Activated T-cell treated with anti-CD3 and anti-CD28 coated beads, Interleukin-2, amount 50 U/mL, for 4 hours (primary cell): Measurements from ENCODE around the gene PKDREJ. TPM values are rescaled to one million over a fixed set of nuclear protein-coding genes. Genes with fewer than 3 reads are reported as not detected.
A peak's percentile ranks its signal among the peaks of the same experiment; 100 is the strongest.

Experiments
- ATAC-seq, 2 donors: fragments of 200-7000 bp; cut with Tn5 transposase; one replicate each; pipeline ENCODE4 v1.10.0; 2021
- DNase-seq: peaks from one replicate; pipeline ENCODE4 v3.0.0-alpha.2; 2020
- H3K27me3 Mint-ChIP-seq: one replicate; pipeline ENCODE4 v1.8.0; 2021; ENCODE audit warnings: low read depth, mixed read lengths
- H3K36me3 Mint-ChIP-seq: one replicate; pipeline ENCODE4 v1.8.0; 2022; ENCODE audit warnings: mixed read lengths; ENCODE audit not compliant: insufficient read depth
- H3K4me1 Mint-ChIP-seq: one replicate; pipeline ENCODE4 v1.8.0; 2021; ENCODE audit warnings: low read depth, mixed read lengths
- H3K4me3 Mint-ChIP-seq: one replicate; pipeline ENCODE4 v1.8.0; 2021; ENCODE audit warnings: mild to moderate bottlenecking, moderate library complexity, mixed read lengths
- H3K9me3 Mint-ChIP-seq: one replicate; pipeline ENCODE4 v1.8.0; 2021; ENCODE audit warnings: mixed read lengths
- total RNA-seq, 3 donors: library from RNA; stranded (reverse); gene quantifications; one replicate each; pipeline ENCODE4 v1.2.1, GENCODE V29; 2021

PKDREJ gene
- total RNA-seq, 3 donors from 2014 or later, result not detected

GRCh38 chr22:46240907-46241306 is 22.2 kb downstream of the PKDREJ start:
- H3K9me3 Mint-ChIP-seq, result no peaks in the 10 kb centered on the region
- ATAC-seq, result no peak
- H3K27me3 Mint-ChIP-seq, result no peaks in the 10 kb centered on the region

GRCh38 chr22:46240506-46240905 is 22.6 kb downstream of the PKDREJ start:
- Mint-ChIP-seq H3K27me3 (no peaks in the 10 kb centered on the region), H3K4me1 (peaks cover 17% of the 10 kb centered on the region), H3K36me3 (peaks cover 8% of the 10 kb centered on the region), H3K9me3 (no peaks in the 10 kb centered on the region), H3K4me3 (no peak overlapping the region)
- DNase-seq (no peak), ATAC-seq (no peak)

More at GRCh38 chr22:46240907-46241306, 22.2 kb downstream of the PKDREJ start:
- H3K36me3 Mint-ChIP-seq, result peaks cover 8% of the 10 kb centered on the region
- peaks cover 17% of the 10 kb centered on the region for H3K4me1 Mint-ChIP-seq
- no peak for DNase-seq
- H3K4me3 Mint-ChIP-seq, result no peak overlapping the region

GRCh38 chr22:46240073-46240472 is 23.1 kb downstream of the PKDREJ start:
- H3K27me3 Mint-ChIP-seq, result no peaks in the 10 kb centered on the region
- H3K4me3 Mint-ChIP-seq, result no peak overlapping the region
- no peaks in the 10 kb centered on the region for H3K9me3 Mint-ChIP-seq
- peaks cover 17% of the 10 kb centered on the region for H3K4me1 Mint-ChIP-seq
- H3K36me3 Mint-ChIP-seq, result peaks cover 10% of the 10 kb centered on the region
- DNase-seq (no peak), ATAC-seq (no peak)

GRCh38 chr22:46239261-46240048 is 23.7 kb downstream of the PKDREJ start:
- no peaks in the 10 kb centered on the region for H3K27me3 Mint-ChIP-seq
- no peaks in the 10 kb centered on the region for H3K9me3 Mint-ChIP-seq
- peak overlapping the region; percentile 39 for H3K4me3 Mint-ChIP-seq
- H3K4me1 Mint-ChIP-seq, result peaks cover 17% of the 10 kb centered on the region
- ATAC-seq (peak; percentile 21 to 37), DNase-seq (no peak)
- H3K36me3 Mint-ChIP-seq, result peaks cover 13% of the 10 kb centered on the region

- DNase-seq (no peak), ATAC-seq (no peak)
- Mint-ChIP-seq H3K9me3 (no peaks in the 10 kb centered on the region), H3K27me3 (no peaks in the 10 kb centered on the region), H3K4me1 (peaks cover 17% of the 10 kb centered on the region), H3K36me3 (peaks cover 13% of the 10 kb centered on the region), H3K4me3 (no peak overlapping the region)
Observed at GRCh38 chr22:46238541-46238940, 24.6 kb downstream of the PKDREJ start.

- peaks cover 17% of the 10 kb centered on the region for H3K4me1 Mint-ChIP-seq
- H3K4me3 Mint-ChIP-seq, result no peak overlapping the region
- H3K36me3 Mint-ChIP-seq, result peaks cover 13% of the 10 kb centered on the region
- ATAC-seq (no peak), DNase-seq (no peak)
- H3K27me3 Mint-ChIP-seq, result no peaks in the 10 kb centered on the region
- no peaks in the 10 kb centered on the region for H3K9me3 Mint-ChIP-seq
Observed at GRCh38 chr22:46237453-46238124, 25.6 kb downstream of the PKDREJ start.

- H3K36me3 Mint-ChIP-seq, result peaks cover 18% of the 10 kb centered on the region
- H3K4me1 Mint-ChIP-seq, result peaks cover 10% of the 10 kb centered on the region
- DNase-seq, result no peak
- no peaks in the 10 kb centered on the region for H3K9me3 Mint-ChIP-seq
- no peaks in the 10 kb centered on the region for H3K27me3 Mint-ChIP-seq
- H3K4me3 Mint-ChIP-seq, result no peak overlapping the region
- no peak for ATAC-seq
Observed at GRCh38 chr22:46234969-46235368, 28.2 kb downstream of the PKDREJ start.

GRCh38 chr22:46233231-46233630 is 29.9 kb downstream of the PKDREJ start:
- no peak for ATAC-seq
- Mint-ChIP-seq H3K4me3 (no peak overlapping the region), H3K4me1 (no peaks in the 10 kb centered on the region), H3K36me3 (peaks cover 17% of the 10 kb centered on the region), H3K9me3 (no peaks in the 10 kb centered on the region), H3K27me3 (no peaks in the 10 kb centered on the region)
- DNase-seq, result no peak

GRCh38 chr22:46230262-46230901 is 32.8 kb downstream of the PKDREJ start:
- H3K9me3 Mint-ChIP-seq, result no peaks in the 10 kb centered on the region
- no peaks in the 10 kb centered on the region for H3K27me3 Mint-ChIP-seq
- H3K36me3 Mint-ChIP-seq, result peaks cover 17% of the 10 kb centered on the region
- no peak for ATAC-seq
- DNase-seq, result no peak
- no peak overlapping the region for H3K4me3 Mint-ChIP-seq
- no peaks in the 10 kb centered on the region for H3K4me1 Mint-ChIP-seq

GRCh38 chr22:46229701-46230100 is 33.4 kb downstream of the PKDREJ start:
- Mint-ChIP-seq H3K9me3 (no peaks in the 10 kb centered on the region), H3K4me1 (no peaks in the 10 kb centered on the region), H3K27me3 (no peaks in the 10 kb centered on the region), H3K4me3 (no peak overlapping the region), H3K36me3 (peaks cover 12% of the 10 kb centered on the region)
- DNase-seq, result no peak
- ATAC-seq, result no peak

- H3K9me3 Mint-ChIP-seq, result no peaks in the 10 kb centered on the region
- DNase-seq, result no peak
- no peak for ATAC-seq
- no peak overlapping the region for H3K4me3 Mint-ChIP-seq
- no peaks in the 10 kb centered on the region for H3K4me1 Mint-ChIP-seq
- peaks cover 11% of the 10 kb centered on the region for H3K36me3 Mint-ChIP-seq
- no peaks in the 10 kb centered on the region for H3K27me3 Mint-ChIP-seq
Observed at GRCh38 chr22:46226577-46226976, 36.6 kb downstream of the PKDREJ start.

GRCh38 chr22:46225631-46226030 is 37.5 kb downstream of the PKDREJ start:
- no peak for ATAC-seq
- DNase-seq, result no peak
- no peaks in the 10 kb centered on the region for H3K9me3 Mint-ChIP-seq
- H3K27me3 Mint-ChIP-seq, result no peaks in the 10 kb centered on the region
- H3K4me3 Mint-ChIP-seq, result no peak overlapping the region
- peaks cover 16% of the 10 kb centered on the region for H3K36me3 Mint-ChIP-seq
- no peaks in the 10 kb centered on the region for H3K4me1 Mint-ChIP-seq

GRCh38 chr22:46224898-46225290 is 38.2 kb downstream of the PKDREJ start:
- Mint-ChIP-seq H3K4me1 (no peaks in the 10 kb centered on the region), H3K36me3 (peaks cover 16% of the 10 kb centered on the region), H3K27me3 (no peaks in the 10 kb centered on the region), H3K4me3 (no peak overlapping the region), H3K9me3 (no peaks in the 10 kb centered on the region)
- ATAC-seq, result no peak
- DNase-seq, result no peak

- Mint-ChIP-seq H3K4me3 (no peak overlapping the region), H3K27me3 (no peaks in the 10 kb centered on the region), H3K4me1 (peaks cover 3% of the 10 kb centered on the region), H3K36me3 (peaks cover 20% of the 10 kb centered on the region), H3K9me3 (no peaks in the 10 kb centered on the region)
- no peak for ATAC-seq
- DNase-seq, result no peak
Observed at GRCh38 chr22:46224044-46224897, 38.9 kb downstream of the PKDREJ start.
